Choroid plexus epithelial cell (primary cell): ENCODE measurements around the gene SKAP2.

Source experiments
- DNase-seq: peaks from one replicate; pipeline ENCODE4 v3.0.0-alpha.2; 2010; ENCODE audit warnings: low read depth
- H3K4me3 ChIP-seq: 2 replicates; pipeline ENCODE4 v1.5.1; 2011; ENCODE audit warnings: low read depth, mild to moderate bottlenecking, control low read depth, low read length, moderate library complexity
- TF ChIP-seq, protein P1 (sequence below): conservative IDR thresholded peaks from 2 replicates; pipeline ENCODE4 v1.5.1; 2011; ENCODE audit warnings: low read depth, mild to moderate bottlenecking, control low read depth, inconsistent platforms, low read length, moderate library complexity

SKAP2 gene

DNA sequence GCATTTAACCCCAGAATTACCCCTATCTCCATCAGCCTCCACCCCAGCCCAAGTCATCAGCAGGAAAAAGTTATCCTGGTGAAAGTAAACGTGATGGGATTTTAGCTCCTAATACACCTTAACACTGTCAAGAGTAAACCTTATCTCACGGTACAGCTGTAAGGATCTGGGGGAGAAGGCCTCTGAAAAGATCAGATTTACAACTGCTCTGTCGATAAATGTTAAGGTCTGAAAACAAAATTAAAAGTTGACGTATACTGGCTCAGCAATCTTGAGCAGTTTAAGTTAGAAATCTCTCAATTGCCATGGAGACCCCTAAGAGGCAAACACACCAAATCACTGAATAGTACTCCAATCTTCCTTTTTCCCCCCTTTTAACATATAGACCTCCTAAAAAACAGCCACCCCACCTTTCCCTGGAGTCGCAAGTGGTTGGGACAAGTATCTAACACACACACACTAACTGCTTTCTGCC lies 6.1 kb downstream of the SKAP2 start:
- no peak overlapping the region for H3K4me3 ChIP-seq
- no peak for DNase-seq
- TF ChIP-seq, protein P1, sequence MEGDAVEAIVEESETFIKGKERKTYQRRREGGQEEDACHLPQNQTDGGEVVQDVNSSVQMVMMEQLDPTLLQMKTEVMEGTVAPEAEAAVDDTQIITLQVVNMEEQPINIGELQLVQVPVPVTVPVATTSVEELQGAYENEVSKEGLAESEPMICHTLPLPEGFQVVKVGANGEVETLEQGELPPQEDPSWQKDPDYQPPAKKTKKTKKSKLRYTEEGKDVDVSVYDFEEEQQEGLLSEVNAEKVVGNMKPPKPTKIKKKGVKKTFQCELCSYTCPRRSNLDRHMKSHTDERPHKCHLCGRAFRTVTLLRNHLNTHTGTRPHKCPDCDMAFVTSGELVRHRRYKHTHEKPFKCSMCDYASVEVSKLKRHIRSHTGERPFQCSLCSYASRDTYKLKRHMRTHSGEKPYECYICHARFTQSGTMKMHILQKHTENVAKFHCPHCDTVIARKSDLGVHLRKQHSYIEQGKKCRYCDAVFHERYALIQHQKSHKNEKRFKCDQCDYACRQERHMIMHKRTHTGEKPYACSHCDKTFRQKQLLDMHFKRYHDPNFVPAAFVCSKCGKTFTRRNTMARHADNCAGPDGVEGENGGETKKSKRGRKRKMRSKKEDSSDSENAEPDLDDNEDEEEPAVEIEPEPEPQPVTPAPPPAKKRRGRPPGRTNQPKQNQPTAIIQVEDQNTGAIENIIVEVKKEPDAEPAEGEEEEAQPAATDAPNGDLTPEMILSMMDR, result no peak

DNA sequence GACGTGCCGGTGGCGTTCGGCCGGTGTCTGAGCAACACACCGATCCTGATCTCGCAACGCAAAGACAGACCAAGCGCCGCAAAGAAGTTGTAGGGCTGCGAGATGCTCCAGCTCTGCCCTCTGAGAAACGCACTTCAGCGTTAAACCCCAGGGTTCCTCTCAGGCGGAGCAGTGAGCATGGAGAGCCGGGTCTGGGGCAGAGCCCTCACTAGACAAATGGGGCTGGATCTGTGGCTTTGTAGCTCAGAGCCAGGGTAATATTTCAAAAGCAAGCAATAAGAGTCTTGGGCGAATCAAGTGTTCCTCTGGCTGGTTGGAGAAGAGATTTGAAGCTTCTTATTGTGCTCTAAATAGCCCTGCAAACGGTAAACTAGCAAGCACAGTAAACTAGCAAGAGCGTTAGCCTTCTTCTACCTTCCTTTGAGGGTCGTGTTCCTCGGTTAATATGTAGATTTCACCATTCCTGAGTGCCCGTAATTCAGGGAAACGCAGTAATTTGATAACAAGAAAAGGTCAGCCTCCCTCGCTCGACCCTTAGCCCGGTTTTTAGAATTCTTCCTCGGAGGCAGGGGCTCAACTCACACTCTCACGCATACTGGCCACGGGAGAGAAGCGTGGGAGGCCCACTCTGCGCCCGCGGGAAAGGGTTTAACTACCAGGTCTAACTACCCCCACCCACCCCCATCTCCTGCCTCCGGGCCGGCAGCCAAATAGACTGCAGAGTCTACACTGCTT lies 6.7 kb downstream of the SKAP2 start:
- TF ChIP-seq, protein P1, result no peak
- no peak overlapping the region for H3K4me3 ChIP-seq

DNA sequence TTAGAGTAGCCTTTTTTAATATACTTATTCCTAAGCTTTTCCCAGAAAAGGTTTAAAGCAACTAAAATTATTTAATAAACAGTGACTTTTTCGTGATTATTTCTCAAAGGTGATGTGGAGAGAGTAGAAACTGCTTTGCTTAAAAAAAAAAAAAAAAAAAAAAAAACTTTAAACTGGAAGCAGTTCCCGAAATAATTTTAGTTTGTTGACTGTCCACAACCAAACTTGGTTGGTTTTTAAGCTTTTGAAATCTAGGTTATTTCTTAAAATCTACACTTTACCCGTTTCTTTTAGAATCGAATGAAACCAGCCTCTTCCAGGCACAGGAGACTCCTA lies 7.3 kb downstream of the SKAP2 start:
- TF ChIP-seq, protein P1, result no peak
- no peak overlapping the region for H3K4me3 ChIP-seq
- no peak for DNase-seq

More for the DNA sequence above, 6.7 kb downstream of the SKAP2 start:
- DNase-seq, result peak; percentile 7

DNA sequence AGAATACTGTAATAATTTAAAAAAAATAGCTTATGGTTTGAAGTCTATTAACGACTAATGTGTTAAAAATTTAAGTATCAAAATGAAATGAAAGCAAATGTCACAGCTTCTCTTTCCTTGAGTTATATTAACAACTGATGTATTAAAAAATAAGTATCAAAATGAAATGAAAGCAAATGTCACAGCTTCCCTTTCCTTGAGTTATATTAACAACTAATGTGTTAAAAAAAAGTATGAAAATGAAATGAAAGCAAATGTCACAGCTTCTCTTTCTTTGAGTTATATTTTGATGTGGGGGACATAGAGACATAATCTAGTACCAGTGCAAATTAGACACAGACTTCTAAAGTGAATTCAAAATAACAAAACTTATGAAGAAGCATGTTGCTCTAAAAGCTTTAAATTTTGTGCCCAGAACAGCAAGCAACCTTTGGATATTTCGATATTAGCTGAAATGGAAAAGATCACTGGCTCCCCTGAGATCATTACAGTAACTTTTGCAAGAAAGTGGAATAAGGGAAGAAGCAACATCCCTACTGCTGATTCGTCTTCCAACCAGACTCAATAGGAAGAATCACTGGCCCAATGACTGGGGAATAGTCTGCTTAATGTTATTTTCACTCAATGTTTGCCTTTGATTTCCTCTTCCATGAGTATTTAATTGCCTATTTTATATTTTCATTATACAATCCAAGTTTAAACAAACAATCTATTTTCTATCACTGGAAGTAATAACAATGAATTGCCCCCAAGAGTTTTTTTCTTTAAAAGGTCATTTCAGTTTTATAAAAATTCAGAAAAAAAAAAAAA lies 8.0 kb downstream of the SKAP2 start:
- TF ChIP-seq, protein P1, result no peak
- no peak for DNase-seq
- H3K4me3 ChIP-seq, result no peak overlapping the region

DNA sequence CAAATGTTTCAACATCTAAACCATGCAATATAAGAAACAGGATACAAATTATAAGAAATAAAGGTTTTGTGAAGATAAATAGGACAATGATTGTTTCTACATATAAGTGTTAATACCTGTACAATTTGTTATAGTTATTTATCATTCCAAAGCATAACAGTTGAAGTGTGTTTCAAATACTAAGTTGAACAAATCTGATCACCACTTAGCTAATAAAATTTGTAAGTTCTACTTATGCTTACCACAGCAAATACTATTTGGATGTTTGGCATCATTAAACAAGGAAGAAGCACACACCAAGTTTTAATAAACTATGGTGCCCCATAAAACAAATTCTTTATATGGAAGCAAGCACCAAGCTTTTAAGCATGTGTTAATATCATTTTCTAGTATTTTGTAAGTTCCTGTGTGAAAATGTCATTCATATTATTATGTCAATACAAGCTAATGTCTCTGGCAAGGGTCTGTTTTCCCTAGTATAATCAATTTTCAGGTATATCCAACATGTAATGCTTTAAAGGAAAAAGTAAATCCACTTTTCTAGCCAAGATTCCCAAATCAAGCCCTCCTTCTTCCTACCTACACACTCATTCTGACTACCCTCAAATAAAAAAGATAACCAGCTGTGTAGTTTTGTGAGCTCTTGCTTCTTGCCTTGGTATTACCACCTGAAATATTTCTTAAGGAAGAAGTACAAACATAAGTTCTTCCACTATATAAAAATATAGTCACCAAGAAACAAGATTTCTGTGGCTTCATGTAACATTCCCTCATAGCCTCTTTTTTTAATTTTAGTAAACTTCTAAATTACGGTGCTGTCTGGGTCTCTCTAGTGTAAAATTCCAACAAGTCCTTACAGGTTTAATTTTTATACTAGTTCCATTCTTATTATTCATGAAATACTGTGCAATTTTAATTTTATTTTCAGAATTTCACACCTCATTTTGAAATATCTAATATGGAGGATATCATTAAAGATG lies 9.2 kb downstream of the SKAP2 start:
- TF ChIP-seq, protein P1, result no peak
- no peak overlapping the region for H3K4me3 ChIP-seq
- no peak for DNase-seq

DNA sequence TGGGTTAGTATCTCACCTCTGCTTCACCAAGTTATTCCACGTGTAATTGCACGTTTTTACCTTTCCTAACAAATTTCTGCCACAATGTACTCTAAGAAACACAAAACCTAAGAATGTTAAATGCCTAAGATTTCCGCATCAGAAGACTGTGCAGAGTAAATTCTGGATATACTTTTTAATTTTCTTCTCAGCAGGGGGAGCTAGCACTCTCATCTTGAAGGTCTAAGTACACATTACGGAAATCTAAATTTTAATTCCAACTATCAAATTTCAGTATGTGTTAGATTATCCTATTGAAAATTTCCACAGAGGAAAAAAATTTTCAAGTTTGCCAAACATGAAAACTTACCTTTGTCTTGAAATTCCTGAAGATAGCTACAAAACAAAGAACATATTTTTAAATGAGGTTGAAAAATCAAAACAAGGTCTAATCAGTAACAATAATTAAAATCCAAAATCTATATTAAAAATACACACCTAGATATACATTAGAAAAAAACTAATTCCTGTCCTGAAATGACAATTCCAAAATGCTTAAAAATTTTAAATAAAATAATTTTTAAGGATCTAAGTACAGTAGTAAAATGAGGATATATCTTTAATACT lies 10.5 kb downstream of the SKAP2 start:
- TF ChIP-seq, protein P1, result peak; percentile 61
- no peak overlapping the region for H3K4me3 ChIP-seq
- DNase-seq, result peak; percentile 64
